ENCODE results near the gene CCS.

The CCS gene

DNA sequence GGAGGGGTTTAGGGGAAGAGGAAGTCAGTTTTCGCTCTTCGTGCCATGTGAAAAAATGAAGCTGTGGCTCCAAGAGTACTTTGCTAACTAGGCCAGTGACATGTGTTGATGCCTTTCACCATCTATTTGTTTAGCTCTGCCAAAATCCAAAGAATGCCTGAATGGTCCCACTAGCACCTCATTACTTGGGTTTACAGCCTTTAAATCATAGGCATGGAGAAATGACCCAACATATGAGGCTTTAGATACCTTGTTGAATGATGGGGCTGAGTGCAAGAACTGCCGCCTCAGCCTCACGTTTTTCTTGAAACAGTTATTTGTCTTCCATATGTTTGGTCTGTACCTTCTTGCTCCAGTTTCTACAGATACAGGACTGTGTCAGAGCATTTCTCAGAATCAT, 53.8 kb downstream of the CCS start:
- peaks cover 76% of the 10 kb centered on the region for H3K4me1 Mint-ChIP-seq
- H3K27ac Mint-ChIP-seq: peak overlapping the region; percentile 65
- peak overlapping the region; percentile 91 for H3K4me3 Mint-ChIP-seq
- H3K9me3 Mint-ChIP-seq: no peaks in the 10 kb centered on the region
- H3K27me3 Mint-ChIP-seq: no peaks in the 10 kb centered on the region
- H3K36me3 Mint-ChIP-seq: peaks cover 46% of the 10 kb centered on the region

DNA sequence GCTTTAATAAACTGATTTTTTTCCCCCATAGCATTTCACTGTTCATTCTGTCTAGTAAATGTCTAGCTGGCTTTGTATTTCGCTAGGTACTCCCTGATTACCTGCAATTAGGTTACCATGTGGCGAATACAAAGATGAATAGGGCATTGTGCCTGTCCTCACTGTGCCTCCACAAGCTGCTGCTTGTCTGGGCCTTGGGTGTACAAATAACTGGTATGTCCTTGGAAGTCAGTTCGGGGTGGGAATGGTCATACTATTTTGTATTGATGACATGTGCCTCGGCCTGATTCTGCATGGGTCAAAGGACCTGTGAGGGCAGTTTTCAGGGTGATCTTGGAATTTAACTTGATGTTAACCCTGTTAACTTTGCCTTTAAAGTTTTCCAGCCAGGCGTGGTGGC, 56.9 kb downstream of the CCS start:
- Mint-ChIP-seq H3K27me3 (no peaks in the 10 kb centered on the region), H3K27ac (peak overlapping the region; percentile 17)

DNA sequence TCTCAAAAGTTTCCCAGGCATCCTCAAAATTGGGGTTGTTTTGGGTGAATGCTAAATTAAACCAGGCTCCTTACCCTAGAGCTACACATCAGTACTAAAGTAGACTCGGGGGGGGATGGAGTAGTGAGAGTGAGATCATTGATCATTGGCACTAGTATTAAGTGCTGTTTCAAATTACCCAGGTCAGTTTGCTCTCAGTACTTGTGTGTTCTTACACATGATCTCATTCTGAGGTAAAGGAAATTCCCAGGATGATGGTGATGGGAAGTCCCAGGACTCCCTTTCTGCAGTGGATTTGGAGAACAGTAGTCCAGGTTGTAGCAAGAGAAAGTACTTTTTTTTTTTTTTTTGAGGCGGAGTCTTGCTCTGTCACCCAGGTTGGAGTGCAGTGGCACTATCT, 58.0 kb downstream of the CCS start:
- H3K4me3 Mint-ChIP-seq: no peak overlapping the region
- peaks cover 26% of the 10 kb centered on the region for H3K36me3 Mint-ChIP-seq
- H3K9me3 Mint-ChIP-seq: no peaks in the 10 kb centered on the region
- no peaks in the 10 kb centered on the region for H3K27me3 Mint-ChIP-seq
- peak overlapping the region; percentile 41 for H3K27ac Mint-ChIP-seq
- peaks cover 54% of the 10 kb centered on the region for H3K4me1 Mint-ChIP-seq

More for the DNA sequence above, 56.9 kb downstream of the CCS start:
- Mint-ChIP-seq H3K36me3 (peaks cover 28% of the 10 kb centered on the region), H3K9me3 (no peaks in the 10 kb centered on the region), H3K4me1 (peaks cover 60% of the 10 kb centered on the region), H3K4me3 (no peak overlapping the region)

DNA sequence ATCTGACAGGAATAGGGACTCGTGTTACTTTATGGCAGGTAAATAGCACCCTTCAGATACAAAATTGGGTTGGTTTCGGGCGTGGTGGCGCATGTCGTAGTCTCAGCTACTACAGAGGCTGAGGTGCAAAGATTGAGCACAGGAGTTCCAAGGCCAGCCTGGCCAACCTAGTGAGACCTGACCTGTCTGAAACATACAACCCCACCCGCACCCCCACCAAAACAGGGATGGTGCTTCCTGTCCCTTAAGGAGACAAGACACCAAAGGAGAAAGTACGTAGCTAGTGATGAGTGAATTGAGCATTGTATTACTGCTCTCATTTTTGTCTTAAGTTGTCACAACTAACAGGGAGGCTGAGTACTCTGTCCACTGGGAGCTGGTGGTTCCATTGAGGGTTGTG, 59.7 kb downstream of the CCS start:
- Mint-ChIP-seq H3K36me3 (peaks cover 10% of the 10 kb centered on the region), H3K27ac (peak overlapping the region; percentile 82)

DNA sequence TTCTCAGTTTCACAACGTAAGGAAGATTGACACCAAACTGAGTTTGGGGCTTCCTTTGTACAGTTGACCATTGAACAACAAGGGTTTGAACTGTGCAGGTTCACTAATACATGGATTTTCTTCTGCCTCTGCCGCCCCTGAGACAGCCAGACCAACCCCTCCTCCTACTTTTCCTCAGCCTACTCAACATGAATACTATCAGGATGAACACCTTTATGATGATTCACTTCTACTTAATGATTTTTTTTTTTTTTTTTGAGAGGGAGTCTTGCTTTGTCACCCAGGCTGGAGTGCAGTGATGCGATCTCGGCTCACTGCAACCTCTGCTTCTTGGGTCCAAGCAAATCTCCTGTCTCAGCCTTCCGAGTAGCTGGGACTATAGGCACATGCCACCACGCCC, 60.1 kb downstream of the CCS start:
- Mint-ChIP-seq H3K4me3 (no peak overlapping the region), H3K36me3 (peaks cover 9% of the 10 kb centered on the region), H3K9me3 (no peaks in the 10 kb centered on the region), H3K27ac (peak overlapping the region; percentile 82), H3K27me3 (no peaks in the 10 kb centered on the region), H3K4me1 (peaks cover 36% of the 10 kb centered on the region)

More for the DNA sequence above, 59.7 kb downstream of the CCS start:
- Mint-ChIP-seq H3K9me3 (no peaks in the 10 kb centered on the region), H3K4me3 (no peak overlapping the region), H3K27me3 (no peaks in the 10 kb centered on the region), H3K4me1 (peaks cover 38% of the 10 kb centered on the region)

All from activated naive CD4-positive, alpha-beta T cell treated with anti-CD3 and anti-CD28 coated beads, Interleukin-2, amount 50 U/mL, for 24 hours (primary cell).